Measurements from ENCODE around the gene GABPB2.
A peak's percentile ranks its signal among the peaks of the same experiment; 100 is the strongest.

Gene GABPB2

DNA sequence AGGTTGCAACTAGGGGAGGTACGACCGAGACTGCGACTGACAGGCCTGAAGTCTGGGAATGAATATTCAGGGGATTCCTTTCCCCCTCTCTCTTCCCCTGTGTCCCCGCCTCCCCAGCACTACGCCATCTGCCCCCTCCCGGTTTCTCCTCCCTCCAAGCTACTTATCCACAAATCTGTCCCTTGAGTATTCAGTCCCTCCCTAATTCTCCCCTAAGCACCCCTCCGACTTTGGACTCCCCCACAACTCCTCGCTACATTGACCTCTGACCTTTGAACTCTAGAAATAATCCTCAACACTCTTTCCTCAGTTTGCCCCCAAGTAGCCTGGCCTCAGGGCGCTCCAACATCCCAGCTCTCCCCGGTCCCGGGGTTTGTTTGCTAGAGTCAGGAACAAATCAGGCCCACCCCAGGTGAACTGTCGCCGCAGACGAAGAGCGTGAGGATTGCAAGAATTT lies 94.7 kb downstream of the GABPB2 start:
- peak; percentile 70 for DNase-seq (ENCODE audit: low read depth)

DNA sequence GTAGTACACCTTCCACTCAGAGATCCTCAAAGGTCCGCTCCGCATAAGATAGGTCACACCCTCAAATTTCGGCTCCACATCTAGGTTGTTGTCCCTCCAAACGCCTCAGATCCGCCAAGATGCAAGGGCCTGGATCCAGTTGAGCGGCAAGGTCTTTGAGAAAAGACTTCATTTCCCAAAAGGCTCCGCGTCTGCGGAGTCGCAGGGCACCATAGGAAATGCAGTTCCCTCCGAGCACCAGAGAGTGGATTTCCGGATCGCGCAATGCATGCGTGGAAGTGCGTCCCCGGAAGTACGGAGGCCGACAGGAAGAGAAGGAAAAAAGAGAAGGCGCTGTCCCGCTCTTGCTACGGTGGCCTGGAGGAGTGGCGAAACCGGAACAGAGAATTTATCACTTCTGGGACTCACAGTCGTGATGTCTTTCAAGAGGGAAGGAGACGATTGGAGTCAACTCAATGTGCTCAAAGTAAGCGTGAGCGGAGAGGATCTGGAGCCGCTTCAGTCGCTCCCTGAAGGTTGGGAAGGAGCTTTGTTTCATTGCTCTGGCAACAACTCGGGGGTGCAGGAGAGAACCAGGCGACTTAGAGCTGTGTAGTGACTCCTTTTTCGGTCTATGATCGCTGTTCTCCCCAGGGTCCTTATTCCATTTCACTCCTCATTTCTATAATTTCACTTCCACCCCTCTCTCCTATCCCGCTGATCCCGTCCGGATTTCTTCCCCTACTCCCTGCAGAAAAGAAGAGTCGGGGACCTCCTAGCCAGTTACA lies 95.4 kb downstream of the GABPB2 start, which contains the start of the genes LYSMD1 and SCNM1:
Gene LYSMD1, minus strand, starts transcription at position 165 of the 767 bp plus-strand sequence. CDS start 644 bp downstream, outside the sequence.
Gene SCNM1, plus strand, starts transcription at position 407 of the 767 bp plus-strand sequence. Its CDS starts 9 bp downstream, at position 416.
- peak; percentile 99 for DNase-seq (ENCODE audit: low read depth)

DNA sequence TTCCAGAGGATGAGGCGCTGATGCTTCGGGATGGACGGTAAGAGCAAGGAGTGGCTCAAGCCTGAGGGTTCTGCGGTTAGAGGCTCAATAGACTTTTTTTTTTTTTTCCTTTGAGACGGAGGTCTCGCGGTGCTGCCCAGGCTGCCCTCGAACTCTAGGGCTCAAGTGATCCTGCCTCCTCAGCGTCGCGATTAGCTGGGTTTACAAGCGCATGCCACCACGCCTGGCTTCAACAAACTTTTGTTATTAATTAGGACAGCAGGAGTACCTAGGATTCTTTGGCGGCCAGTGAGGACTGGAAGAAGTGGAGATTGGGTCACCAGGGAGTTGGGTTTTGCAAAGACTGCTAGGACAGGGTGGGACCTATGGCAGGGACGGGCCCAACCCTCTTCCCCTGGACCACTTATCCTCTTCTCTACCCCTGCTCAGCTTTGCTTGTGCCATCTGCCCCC lies 96.0 kb downstream of the GABPB2 start:
- DNase-seq (ENCODE audit: low read depth): peak; percentile 83

DNA sequence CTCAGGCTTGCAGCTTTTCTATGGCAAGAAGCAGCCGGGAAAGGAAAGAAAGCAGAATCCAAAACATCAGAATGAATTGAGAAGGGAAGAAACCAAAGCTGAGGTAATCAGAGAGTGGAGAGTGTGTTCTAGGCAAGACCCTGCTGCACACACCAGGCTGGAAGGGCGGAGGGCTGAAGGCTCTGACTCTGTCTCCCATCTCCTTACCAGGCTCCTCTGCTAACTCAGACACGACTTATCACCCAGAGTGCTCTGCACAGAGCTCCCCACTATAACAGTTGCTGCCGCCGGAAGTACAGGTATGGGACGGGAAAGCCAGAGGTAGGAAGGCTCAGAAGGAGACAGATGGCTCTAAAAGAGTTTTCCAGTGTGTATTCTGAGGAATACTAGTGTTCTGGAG lies 96.6 kb downstream of the GABPB2 start:
- DNase-seq (ENCODE audit: low read depth): no peak

DNA sequence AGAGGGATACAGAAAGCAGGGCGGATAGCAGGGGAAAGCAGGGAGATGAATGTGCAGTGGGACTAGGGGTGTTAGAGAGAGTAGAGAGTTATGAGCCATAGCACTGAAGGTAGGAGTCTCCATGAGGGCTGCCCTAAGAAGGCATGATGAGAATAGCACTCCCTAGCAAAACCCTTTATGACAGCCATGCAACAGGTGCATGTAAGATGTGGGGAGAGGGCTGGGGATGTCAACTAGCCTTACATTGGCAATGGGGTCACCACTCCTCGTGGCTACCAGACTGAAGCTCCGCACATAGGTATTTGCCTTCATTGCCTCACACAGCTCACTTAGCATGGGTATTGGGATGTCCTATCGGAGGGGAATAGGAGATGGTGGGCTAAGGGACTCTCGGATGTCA lies 100.6 kb downstream of the GABPB2 start:
- DNase-seq (ENCODE audit: low read depth): no peak

Measured in EH (cell line).